Endodermal cell (in vitro differentiated cells): Measurements from ENCODE around the gene PI4KB. TPM values are rescaled to one million over a fixed set of nuclear protein-coding genes. Genes with fewer than 3 reads are reported as not detected.
A peak's percentile ranks its signal among the peaks of the same experiment; 100 is the strongest.

Source experiments
- DNase-seq: peaks from one replicate; pipeline ENCODE4 v3.0.0-alpha.2; 2017
- H3K27ac ChIP-seq: 2 replicates; pipeline ENCODE4 v1.5.1; 2013; ENCODE audit warnings: mild to moderate bottlenecking, low read depth, low read length, moderate library complexity
- H3K27me3 ChIP-seq: 2 replicates; pipeline ENCODE4 v1.6.1; 2013; ENCODE audit warnings: mild to moderate bottlenecking, low read length, moderate library complexity; ENCODE audit not compliant: insufficient read depth, control insufficient read depth, poor library complexity, severe bottlenecking
- H3K36me3 ChIP-seq: 2 replicates; pipeline ENCODE4 v1.7.0; 2013; ENCODE audit warnings: mild to moderate bottlenecking, low read length, moderate library complexity; ENCODE audit not compliant: control insufficient read depth, insufficient read depth
- H3K4me1 ChIP-seq: one replicate; pipeline ENCODE4 v1.7.0; 2013; ENCODE audit warnings: low read length; ENCODE audit not compliant: control insufficient read depth, insufficient read depth
- H3K4me3 ChIP-seq: 2 replicates; pipeline ENCODE4 v1.5.1; 2013; ENCODE audit warnings: mild to moderate bottlenecking, low read length, moderate library complexity
- H3K9ac ChIP-seq: 2 replicates; pipeline ENCODE4 v1.6.1; 2013; ENCODE audit warnings: mild to moderate bottlenecking, low read length, moderate library complexity; ENCODE audit not compliant: poor library complexity, severe bottlenecking; ENCODE audit errors: extremely low read depth
- H3K9me3 ChIP-seq: 2 replicates; pipeline ENCODE4 v1.6.1; 2013; ENCODE audit warnings: mild to moderate bottlenecking, low read length, moderate library complexity; ENCODE audit not compliant: control insufficient read depth
- H3K27ac Mint-ChIP-seq: 2 replicates; pipeline ENCODE4 v1.8.0; 2020; ENCODE audit warnings: mixed read lengths
- H3K27me3 Mint-ChIP-seq: 2 replicates; pipeline ENCODE4 v1.8.0; 2021; ENCODE audit warnings: mild to moderate bottlenecking, mixed read lengths; ENCODE audit not compliant: insufficient read depth
- H3K36me3 Mint-ChIP-seq: 2 replicates; pipeline ENCODE4 v1.8.0; 2020; ENCODE audit warnings: low read depth, mixed read lengths
- H3K4me1 Mint-ChIP-seq: 2 replicates; pipeline ENCODE4 v1.8.0; 2020; ENCODE audit warnings: mixed read lengths
- H3K4me3 Mint-ChIP-seq: 2 replicates; pipeline ENCODE4 v1.8.0; 2020; ENCODE audit warnings: mild to moderate bottlenecking, moderate library complexity, mixed read lengths
- H3K9me3 Mint-ChIP-seq: 2 replicates; pipeline ENCODE4 v1.8.0; 2020; ENCODE audit warnings: mild to moderate bottlenecking, mixed read lengths
- CTCF ChIP-seq: fragments of 200-600 bp; sonication (generic); conservative IDR thresholded peaks from 2 replicates; pipeline ENCODE4 v1.5.0; 2021; ENCODE audit warnings: antibody characterized with exemption, mild to moderate bottlenecking
- WGBS, 2 experiments: methylation state at CpG; one replicate each; pipeline versions ENCODE4 v1.1.5 to v1.1.7; 2013; ENCODE audit warnings: missing lambda C conversion rate in 2 of 2, mixed read lengths in 1 of 2; ENCODE audit not compliant: insufficient coverage in 1 of 2, insufficient read length in 1 of 2; 5-methylcytosine and 5-hydroxymethylcytosine counted together
- total RNA-seq, 2 donors: library from RNA; stranded (reverse); fragmentation: NEBNext Ultra II Directional in 1 of 2; extraction: Animal tissue kit (Norgen Biotek cat#: 25700) in 1 of 2; gene quantifications; 2 replicates in 1 of 2; 3 replicates in 1 of 2; pipeline ENCODE4 v1.2.1, GENCODE V29; 2021

The PI4KB gene
- total RNA-seq, 2 donors from 2014 or later = 34.3 to 37.5 TPM

- no peak overlapping the region for H3K4me3 ChIP-seq
- Mint-ChIP-seq H3K9me3 (no peaks in the 10 kb centered on the region), H3K27me3 (no peaks in the 10 kb centered on the region), H3K4me3 (no peak overlapping the region), H3K36me3 (peaks cover 39% of the 10 kb centered on the region), H3K27ac (no peak overlapping the region), H3K4me1 (peaks cover 10% of the 10 kb centered on the region)
- peaks cover 26% of the 10 kb centered on the region for H3K36me3 ChIP-seq
- H3K27ac ChIP-seq = no peak overlapping the region
- no peaks in the 10 kb centered on the region for H3K4me1 ChIP-seq
- H3K9me3 ChIP-seq = no peaks in the 10 kb centered on the region
- WGBS, 2 experiments = 93% methylated on average over 3 of the region's 3 CpGs; no CpG with 5 or more reads in 1 of the 2 experiments
- no peak for DNase-seq
- H3K9ac ChIP-seq = no peak overlapping the region
- no peaks in the 10 kb centered on the region for H3K27me3 ChIP-seq
- TF ChIP-seq CTCF = no peak
Measured at GRCh38 chr1:151318975-151319374, 8.2 kb downstream of the PI4KB start.

GRCh38 chr1:151315565-151316235 lies 11.5 kb downstream of the PI4KB start:
- no peak for TF ChIP-seq CTCF
- DNase-seq = no peak
- H3K4me1 ChIP-seq = no peaks in the 10 kb centered on the region
- H3K9me3 ChIP-seq = no peaks in the 10 kb centered on the region
- peaks cover 56% of the 10 kb centered on the region for H3K36me3 ChIP-seq
- Mint-ChIP-seq H3K27me3 (no peaks in the 10 kb centered on the region), H3K4me3 (no peak overlapping the region), H3K36me3 (peaks cover 41% of the 10 kb centered on the region), H3K27ac (no peak overlapping the region), H3K4me1 (peaks cover 6% of the 10 kb centered on the region), H3K9me3 (no peaks in the 10 kb centered on the region)
- H3K9ac ChIP-seq = no peak overlapping the region
- no peaks in the 10 kb centered on the region for H3K27me3 ChIP-seq
- 95 to 97% methylated on average over 16 to 17 of the region's 17 CpGs for WGBS, 2 experiments
- no peak overlapping the region for H3K27ac ChIP-seq
- no peak overlapping the region for H3K4me3 ChIP-seq

GRCh38 chr1:151314137-151314875 lies 12.9 kb downstream of the PI4KB start:
- peaks cover 40% of the 10 kb centered on the region for H3K36me3 Mint-ChIP-seq
- Histone ChIP-seq H3K36me3 (peaks cover 57% of the 10 kb centered on the region), H3K27me3 (no peaks in the 10 kb centered on the region), H3K9ac (no peak overlapping the region), H3K27ac (no peak overlapping the region), H3K9me3 (no peaks in the 10 kb centered on the region), H3K4me1 (peaks cover 7% of the 10 kb centered on the region), H3K4me3 (no peak overlapping the region)
- peak overlapping the region; percentile 23 for H3K27ac Mint-ChIP-seq
- H3K4me3 Mint-ChIP-seq = no peak overlapping the region
- no peaks in the 10 kb centered on the region for H3K9me3 Mint-ChIP-seq
- WGBS, 2 experiments = 86 to 91% methylated on average over 2 to 3 of the region's 3 CpGs
- H3K27me3 Mint-ChIP-seq = no peaks in the 10 kb centered on the region
- no peak for DNase-seq
- peaks cover 9% of the 10 kb centered on the region for H3K4me1 Mint-ChIP-seq
- TF ChIP-seq CTCF = no peak
